Right cardiac atrium (tissue), 5 donors: ENCODE results near the gene OR52W1. TPM values are rescaled to one million over a fixed set of nuclear protein-coding genes. Genes with fewer than 3 reads are reported as not detected.

Experiments
- ATAC-seq, 2 donors: fragments of 200-7000 bp; cut with Tn5 transposase; one replicate each; pipeline versions ENCODE4 v1.8.0 to v1.9.1; 2020; ENCODE audit warnings: moderate library complexity in 2 of 2, mild to moderate bottlenecking in 1 of 2
- DNase-seq, 3 donors: peaks; one replicate each; pipeline ENCODE4 v3.0.0-alpha.2; 2020
- H3K27ac ChIP-seq: one replicate; pipeline ENCODE4 v1.5.1; 2013; ENCODE audit warnings: mild to moderate bottlenecking, low read length, control low read depth, moderate library complexity
- H3K27me3 ChIP-seq: one replicate; pipeline ENCODE4 v1.6.1; 2013; ENCODE audit not compliant: control insufficient read depth, insufficient read depth
- H3K4me1 ChIP-seq: one replicate; pipeline ENCODE4 v1.6.1; 2013; ENCODE audit warnings: low read length; ENCODE audit not compliant: control insufficient read depth, insufficient read depth
- H3K4me3 ChIP-seq: one replicate; pipeline ENCODE4 v1.5.1; 2013; ENCODE audit warnings: low read length, control low read depth
- H3K9me3 ChIP-seq: one replicate; pipeline ENCODE4 v1.6.1; 2013; ENCODE audit warnings: low read length; ENCODE audit not compliant: control insufficient read depth
- WGBS: extraction: QIAGEN DNeasy Blood & Tissue Kit; methylation state at CpG from one replicate; pipeline ENCODE4 v1.1.7; 2013; 5-methylcytosine and 5-hydroxymethylcytosine counted together
- intact Hi-C, 4 donors: fragments of 100-400 bp; cut with DNase I; formaldehyde crosslinking; loops; one replicate each; pipeline versions ENCODE4 v1.11.0 to v1.14.0; 2022 to 2023
- polyA plus RNA-seq: library from polyadenylated mRNA; stranded (reverse); fragments of 200-250 nt; gene quantifications from one replicate; pipeline ENCODE4 v1.2.3, GENCODE V29; 2013
- total RNA-seq, 4 donors: library from RNA; stranded (reverse); fragmentation: NEBNext Ultra II Directional; extraction: Animal tissue kit (Norgen Biotek cat#: 25700); gene quantifications; one replicate each; pipeline ENCODE4 v1.2.1, GENCODE V29; 2021
- donor health status: healthy with polysubstance abuse.
- donor health status: DM: no; HTN: yes; CAD: no.
- donor health status: DM: no; HTN: no; CAD: no.
- donor health status: DM: no; HTN: yes; CAD: no; lungs with severe emphysema.
- donor health status: DM: yes; HTN: yes; CAD: no.

Gene OR52W1
- total and polyA plus RNA-seq, 5 donors, result not detected

GRCh38 chr11:6217722-6218121, 18.7 kb downstream of the OR52W1 start:
- DNase-seq, result peak in 1 of 3 donors; percentile 49
- no peak overlapping the region for H3K27ac ChIP-seq
- intact Hi-C loops, result no loop called here
- H3K4me3 ChIP-seq, result no peak overlapping the region
- H3K9me3 ChIP-seq, result no peaks in the 10 kb centered on the region
- no peak for ATAC-seq
- WGBS, result 89% methylated on average over 19 of the region's 19 CpGs
- peaks cover 3% of the 10 kb centered on the region for H3K4me1 ChIP-seq
- H3K27me3 ChIP-seq, result no peaks in the 10 kb centered on the region

- 45% methylated on average over 2 of the region's 2 CpGs for whole genome bisulfite sequencing
- no peak overlapping the region for H3K27ac ChIP-seq
- H3K9me3 ChIP-seq, result no peaks in the 10 kb centered on the region
- intact Hi-C loops, result no loop called here
- no peak overlapping the region for H3K4me3 ChIP-seq
- ATAC-seq (peak; percentile 83 to 96), DNase-seq (peak in 1 of 3 donors; percentile 37)
- peaks cover 5% of the 10 kb centered on the region for H3K4me1 ChIP-seq
- no peaks in the 10 kb centered on the region for H3K27me3 ChIP-seq
These were observed 20.3 kb downstream of the OR52W1 start for GRCh38 chr11:6219359-6219758.

GRCh38 chr11:6223854-6224253, 24.8 kb downstream of the OR52W1 start:
- H3K4me1 ChIP-seq, result peaks cover 7% of the 10 kb centered on the region
- WGBS, result 96% methylated on average over 17 of the region's 17 CpGs
- H3K9me3 ChIP-seq, result no peaks in the 10 kb centered on the region
- no peak overlapping the region for H3K4me3 ChIP-seq
- no peak overlapping the region for H3K27ac ChIP-seq
- ATAC-seq (no peak), DNase-seq (no peak)
- H3K27me3 ChIP-seq, result no peaks in the 10 kb centered on the region
- intact Hi-C loops, result no loop called here

- Histone ChIP-seq H3K27me3 (no peaks in the 10 kb centered on the region), H3K4me3 (no peak overlapping the region), H3K27ac (peak overlapping the region; percentile 25), H3K9me3 (no peaks in the 10 kb centered on the region), H3K4me1 (peaks cover 7% of the 10 kb centered on the region)
- WGBS, result 93% methylated on average over 3 of the region's 3 CpGs
- intact Hi-C loops, result no loop called here
- ATAC-seq (peak in 1 of 2 donors; percentile 26), DNase-seq (no peak)
These were observed 25.4 kb downstream of the OR52W1 start for GRCh38 chr11:6224421-6224820.

GRCh38 chr11:6225024-6225423, 26.0 kb downstream of the OR52W1 start:
- WGBS, result 24% methylated on average over 1 of the region's 1 CpG
- ATAC-seq (peak; percentile 42 to 53), DNase-seq (no peak)
- intact Hi-C loops, result no loop called here
- Histone ChIP-seq H3K4me1 (peaks cover 6% of the 10 kb centered on the region), H3K9me3 (no peaks in the 10 kb centered on the region), H3K27ac (no peak overlapping the region), H3K4me3 (no peak overlapping the region), H3K27me3 (no peaks in the 10 kb centered on the region)

GRCh38 chr11:6225896-6226295, 26.9 kb downstream of the OR52W1 start:
- H3K9me3 ChIP-seq, result no peaks in the 10 kb centered on the region
- 57% methylated on average over 2 of the region's 2 CpGs for WGBS
- no peaks in the 10 kb centered on the region for H3K27me3 ChIP-seq
- H3K4me3 ChIP-seq, result no peak overlapping the region
- intact Hi-C loops, result no loop called here
- peak in 2 of 3 donors; percentile 58 to 74 for DNase-seq
- H3K27ac ChIP-seq, result no peak overlapping the region
- H3K4me1 ChIP-seq, result peaks cover 6% of the 10 kb centered on the region
- peak; percentile 70 to 89 for ATAC-seq

GRCh38 chr11:6228520-6228919, 29.5 kb downstream of the OR52W1 start:
- no peaks in the 10 kb centered on the region for H3K27me3 ChIP-seq
- intact Hi-C loops, result no loop called here
- H3K4me1 ChIP-seq, result peaks cover 6% of the 10 kb centered on the region
- ATAC-seq (no peak), DNase-seq (no peak)
- H3K27ac ChIP-seq, result no peak overlapping the region
- H3K9me3 ChIP-seq, result no peaks in the 10 kb centered on the region
- WGBS, result 51% methylated on average over 3 of the region's 3 CpGs
- H3K4me3 ChIP-seq, result no peak overlapping the region

GRCh38 chr11:6229911-6230310, 30.9 kb downstream of the OR52W1 start:
- intact Hi-C loops, result no loop called here
- ATAC-seq (no peak), DNase-seq (no peak)
- H3K4me3 ChIP-seq, result no peak overlapping the region
- H3K27me3 ChIP-seq, result no peaks in the 10 kb centered on the region
- H3K9me3 ChIP-seq, result no peaks in the 10 kb centered on the region
- peaks cover 2% of the 10 kb centered on the region for H3K4me1 ChIP-seq
- WGBS, result 57% methylated on average over 2 of the region's 2 CpGs
- H3K27ac ChIP-seq, result no peak overlapping the region

- no peak for DNase-seq
- no peak for ATAC-seq
- Histone ChIP-seq H3K9me3 (no peaks in the 10 kb centered on the region), H3K4me1 (peaks cover 2% of the 10 kb centered on the region), H3K27me3 (no peaks in the 10 kb centered on the region), H3K4me3 (no peak overlapping the region), H3K27ac (no peak overlapping the region)
- intact Hi-C loops, result no loop called here
These were observed 33.9 kb downstream of the OR52W1 start for GRCh38 chr11:6232899-6233298.

- peak in 1 of 2 donors; percentile 2 for ATAC-seq
- H3K4me1 ChIP-seq, result peaks cover 2% of the 10 kb centered on the region
- 2% methylated on average over 10 of the region's 10 CpGs for WGBS
- peak overlapping the region; percentile 68 for H3K4me3 ChIP-seq
- DNase-seq, result peak in 2 of 3 donors; percentile 57 to 65
- peak overlapping the region; percentile 75 for H3K27ac ChIP-seq
- intact Hi-C loops, result no loop called here
- no peaks in the 10 kb centered on the region for H3K9me3 ChIP-seq
- no peaks in the 10 kb centered on the region for H3K27me3 ChIP-seq
These were observed 35.0 kb downstream of the OR52W1 start for GRCh38 chr11:6233984-6234386.

GRCh38 chr11:6234387-6235107, 35.5 kb downstream of the OR52W1 start, which contains the start of gene FHIP1B:
Gene FHIP1B, minus strand, starts transcription at chr11:6234636. Its CDS starts 10,120 bp downstream, at chr11:6224516.
- WGBS, result under 1% methylated on average over 62 of the region's 62 CpGs
- peak; percentile 100 for DNase-seq
- intact Hi-C loops, result no loop called here
- Histone ChIP-seq H3K27ac (peak within 1 kb of the TSS; percentile 78), H3K4me1 (peaks cover 2% of the 10 kb centered on the region), H3K4me3 (peak within 1 kb of the TSS; percentile 68), H3K9me3 (no peaks in the 10 kb centered on the region), H3K27me3 (no peaks in the 10 kb centered on the region)
- peak; percentile 99 for ATAC-seq
